ENCODE measurements around the gene PTPN1.
"Not testable (repeated sequence)": the region's sequence is repeated elsewhere in the genome, so short reads cannot be mapped to it uniquely, and the experiment has no call there.

PTPN1 gene

GRCh38 chr20:50595988-50596693 lies 86.0 kb downstream of the PTPN1 start:
- DNase-seq, result no peak

- DNase-seq, result no peak
Observed at GRCh38 chr20:50596694-50597021, 86.5 kb downstream of the PTPN1 start.

GRCh38 chr20:50597406-50597969 lies 87.3 kb downstream of the PTPN1 start:
- no peak for DNase-seq

- no peak for DNase-seq
Observed at GRCh38 chr20:50598074-50598473, 87.9 kb downstream of the PTPN1 start.

- DNase-seq, result not testable (repeated sequence)
Observed at GRCh38 chr20:50598768-50599167, 88.6 kb downstream of the PTPN1 start.

GRCh38 chr20:50600281-50600895 lies 90.2 kb downstream of the PTPN1 start:
- no peak for DNase-seq

- no peak for DNase-seq
Observed at GRCh38 chr20:50601511-50602431, 91.6 kb downstream of the PTPN1 start.

GRCh38 chr20:50602432-50603088 lies 92.4 kb downstream of the PTPN1 start:
- DNase-seq, result no peak

- no peak for DNase-seq
Observed at GRCh38 chr20:50604451-50604850, 94.3 kb downstream of the PTPN1 start.

- no peak for DNase-seq
Observed at GRCh38 chr20:50605136-50605535, 95.0 kb downstream of the PTPN1 start.

GRCh38 chr20:50607436-50607835 lies 97.3 kb downstream of the PTPN1 start:
- DNase-seq, result no peak

GRCh38 chr20:50607850-50608749 lies 97.9 kb downstream of the PTPN1 start:
- DNase-seq, result no peak

GRCh38 chr20:50608750-50609104 lies 98.5 kb downstream of the PTPN1 start:
- no peak for DNase-seq

GRCh38 chr20:50609438-50609989 lies 99.3 kb downstream of the PTPN1 start:
- no peak for DNase-seq

- no peak for DNase-seq
Observed at GRCh38 chr20:50610212-50610718, 100.1 kb downstream of the PTPN1 start.

GRCh38 chr20:50611128-50611810 lies 101.1 kb downstream of the PTPN1 start:
- no peak for DNase-seq

- DNase-seq, result no peak
Observed at GRCh38 chr20:50613438-50614169, 103.4 kb downstream of the PTPN1 start.

GRCh38 chr20:50615407-50615806 lies 105.2 kb downstream of the PTPN1 start:
- no peak for DNase-seq

GRCh38 chr20:50617022-50617421 lies 106.8 kb downstream of the PTPN1 start:
- DNase-seq, result no peak

GRCh38 chr20:50618537-50618936 lies 108.4 kb downstream of the PTPN1 start:
- DNase-seq, result no peak

All from NCI-H1048 (cell line).